Gastrocnemius medialis (tissue), 4 donors: Measurements from ENCODE around the gene SAMD5. TPM values are rescaled to one million over a fixed set of nuclear protein-coding genes. Genes with fewer than 3 reads are reported as not detected.

Experiments
- ATAC-seq, 2 donors: fragments of 150-250 bp; one replicate each; pipeline ENCODE4 v1.9.1; 2016
- DNase-seq, 2 donors: peaks; one replicate each; pipeline ENCODE4 v3.0.0-alpha.2; 2019
- H3K27ac ChIP-seq, 4 donors: fragments of 200-600 bp; sonication (generic); 1 replicate in 1 of 4; 2 replicates in 3 of 4; pipeline ENCODE4 v1.5.1; 2016 to 2018; ENCODE audit warnings: mild to moderate bottlenecking in 2 of 4, moderate library complexity in 1 of 4
- H3K27me3 ChIP-seq, 3 donors: fragments of 200-600 bp; sonication (generic) in 2 of 3; 1 replicate in 1 of 3; 2 replicates in 2 of 3; pipeline versions ENCODE4 v1.5.1 to v1.6.0; 2016 to 2019; ENCODE audit warnings: mild to moderate bottlenecking in 1 of 3, moderate library complexity in 1 of 3
- H3K36me3 ChIP-seq, 2 donors: fragments of 200-600 bp; sonication (generic) in 1 of 2; one replicate each; pipeline ENCODE4 v1.5.1; 2017 to 2018
- H3K4me1 ChIP-seq, 2 donors: fragments of 200-600 bp; sonication (generic) in 1 of 2; one replicate each; pipeline ENCODE4 v1.5.1; 2016 to 2017; ENCODE audit warnings: mild to moderate bottlenecking in 2 of 2
- H3K4me3 ChIP-seq, 4 donors: fragments of 200-600 bp; sonication (generic) in 3 of 4; 1 replicate in 1 of 4; 2 replicates in 3 of 4; pipeline ENCODE4 v1.5.1; 2016 to 2019; ENCODE audit warnings: mild to moderate bottlenecking in 2 of 4
- H3K9me3 ChIP-seq, 3 donors: fragments of 200-600 bp; sonication (generic) in 2 of 3; 1 replicate in 1 of 3; 2 replicates in 2 of 3; pipeline ENCODE4 v1.5.1; 2016 to 2019
- POLR2A ChIP-seq, 2 donors: fragments of 450-650 bp; IDR thresholded peaks; one replicate each; pipeline ENCODE4 v1.6.1; 2017; ENCODE audit warnings: antibody characterized with exemption in 2 of 2, mild to moderate bottlenecking in 2 of 2, moderate library complexity in 2 of 2
- in situ Hi-C, 4 donors: fragments of 200-750 bp; cut with MboI; loops; one replicate each; pipeline versions ENCODE4 v1.15.0 to v1.8.0; 2017; ENCODE audit warnings: low sequenced_read_pairs in 4 of 4
- intact Hi-C: fragments of 100-400 bp; cut with DNase I; formaldehyde crosslinking; loops from one replicate; pipeline ENCODE4 v1.15.1; 2023; ENCODE audit warnings: low total_unique reads
- total RNA-seq, 4 donors: library from RNA; depleted of rRNA; stranded (reverse); fragments of >200 nt; gene quantifications; one replicate each; pipeline versions ENCODE4 v1.1.0 to v1.2.3, GENCODE V29; 2016
- TF ChIP-seq, protein P1 (sequence below), 5 experiments: fragments of 450-650 bp in 3 of 5; fragments of 200-600 bp in 2 of 5; sonication (generic) in 2 of 5; IDR thresholded peaks in 4 of 5; conservative IDR thresholded peaks in 1 of 5; 1 replicate in 4 of 5; 2 replicates in 1 of 5; pipeline ENCODE4 v1.5.1; 2016 to 2019; ENCODE audit warnings: antibody characterized with exemption in 5 of 5, mild to moderate bottlenecking in 3 of 5, moderate library complexity in 3 of 5

The SAMD5 gene
- total RNA-seq, 4 donors from 2014 or later: 0.07 to 0.36 (median 0.07) TPM; not detected in 1

GRCh38 chr6:147515327-147515726, 6.8 kb downstream of the SAMD5 start:
- DNase-seq (no peak), ATAC-seq (no peak)
- no peak overlapping the region for H3K4me3 ChIP-seq
- TF ChIP-seq, protein P1, sequence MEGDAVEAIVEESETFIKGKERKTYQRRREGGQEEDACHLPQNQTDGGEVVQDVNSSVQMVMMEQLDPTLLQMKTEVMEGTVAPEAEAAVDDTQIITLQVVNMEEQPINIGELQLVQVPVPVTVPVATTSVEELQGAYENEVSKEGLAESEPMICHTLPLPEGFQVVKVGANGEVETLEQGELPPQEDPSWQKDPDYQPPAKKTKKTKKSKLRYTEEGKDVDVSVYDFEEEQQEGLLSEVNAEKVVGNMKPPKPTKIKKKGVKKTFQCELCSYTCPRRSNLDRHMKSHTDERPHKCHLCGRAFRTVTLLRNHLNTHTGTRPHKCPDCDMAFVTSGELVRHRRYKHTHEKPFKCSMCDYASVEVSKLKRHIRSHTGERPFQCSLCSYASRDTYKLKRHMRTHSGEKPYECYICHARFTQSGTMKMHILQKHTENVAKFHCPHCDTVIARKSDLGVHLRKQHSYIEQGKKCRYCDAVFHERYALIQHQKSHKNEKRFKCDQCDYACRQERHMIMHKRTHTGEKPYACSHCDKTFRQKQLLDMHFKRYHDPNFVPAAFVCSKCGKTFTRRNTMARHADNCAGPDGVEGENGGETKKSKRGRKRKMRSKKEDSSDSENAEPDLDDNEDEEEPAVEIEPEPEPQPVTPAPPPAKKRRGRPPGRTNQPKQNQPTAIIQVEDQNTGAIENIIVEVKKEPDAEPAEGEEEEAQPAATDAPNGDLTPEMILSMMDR (IDR thresholded peaks at IDR 0.05 in 4 of 5, conservative IDR thresholded peaks at IDR 0.05 in 1 of 5): no peak
- TF ChIP-seq POLR2A (IDR thresholded peaks at IDR 0.05): no peak
- no peaks in the 10 kb centered on the region for H3K4me1 ChIP-seq
- no peaks in the 10 kb centered on the region for H3K36me3 ChIP-seq
- H3K27ac ChIP-seq: no peak overlapping the region
- peaks cover 0 to under 1% (median 0%) of the 10 kb centered on the region in 3 donors for H3K27me3 ChIP-seq
- H3K9me3 ChIP-seq: no peaks in the 10 kb centered on the region
- intact Hi-C loops: no loop called here
- in situ Hi-C loops: loop anchor here in 2 of 4 donors (25.0 kb wide), 2 partner anchors 647 to 947 kb away; no protein-coding TSS in a partner anchor

DNA sequence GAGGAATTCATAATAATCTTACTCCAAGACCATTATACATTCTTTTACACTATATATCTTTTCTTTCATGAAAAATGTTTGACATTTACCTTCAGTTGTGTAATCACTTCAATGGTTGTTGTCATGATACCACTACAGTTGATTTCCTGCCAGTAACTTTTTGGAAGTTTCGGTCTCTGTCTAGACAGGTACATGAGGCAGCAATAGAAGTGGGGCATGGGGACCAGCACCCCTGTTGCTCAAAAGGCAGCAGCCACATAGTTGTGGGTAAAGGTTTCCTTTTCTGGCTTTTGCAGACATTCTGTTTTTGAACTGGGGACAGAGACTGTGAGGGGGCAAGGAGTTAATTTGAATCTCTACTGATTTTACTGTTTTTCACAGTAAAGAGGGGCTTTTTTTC, 14.1 kb downstream of the SAMD5 start:
- TF ChIP-seq, protein P1 (IDR thresholded peaks at IDR 0.05 in 4 of 5, conservative IDR thresholded peaks at IDR 0.05 in 1 of 5): no peak
- no peak for TF ChIP-seq POLR2A (IDR thresholded peaks at IDR 0.05)
- DNase-seq (no peak), ATAC-seq (no peak)
- intact Hi-C loops: no loop called here
- Histone ChIP-seq H3K9me3 (no peaks in the 10 kb centered on the region), H3K4me1 (no peaks in the 10 kb centered on the region), H3K27ac (no peak overlapping the region), H3K27me3 (no peaks in the 10 kb centered on the region), H3K36me3 (no peaks in the 10 kb centered on the region), H3K4me3 (no peak overlapping the region)
- in situ Hi-C loops: loop anchor here in 2 of 4 donors (25.0 kb wide), 2 partner anchors 640 to 940 kb away; no protein-coding TSS in a partner anchor

GRCh38 chr6:147525519-147526209, 17.2 kb downstream of the SAMD5 start:
- intact Hi-C loops (no loop called here), in situ Hi-C loops (no loop called here)
- ATAC-seq: no peak

DNA sequence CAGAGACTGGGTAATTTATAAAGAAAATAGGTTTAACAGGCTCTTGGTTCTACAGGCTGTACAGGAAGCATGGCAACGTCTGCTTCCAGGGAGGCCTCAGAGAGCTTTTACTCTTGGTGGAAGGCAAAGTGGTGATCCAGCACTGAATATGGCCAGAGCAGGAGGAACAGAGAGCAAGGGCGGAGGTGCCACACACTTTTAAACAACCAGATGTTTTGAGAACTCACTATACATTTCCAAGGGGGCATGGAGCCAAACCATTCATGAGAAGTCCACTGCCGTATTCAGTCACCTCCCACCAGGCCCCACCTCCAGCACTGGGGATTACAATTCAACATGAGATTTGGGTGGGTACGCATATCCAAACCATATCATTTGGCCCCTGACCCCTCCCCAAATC, 18.7 kb downstream of the SAMD5 start:
- no peaks in the 10 kb centered on the region for H3K27me3 ChIP-seq
- ATAC-seq: no peak

More at GRCh38 chr6:147525519-147526209, 17.2 kb downstream of the SAMD5 start:
- H3K4me1 ChIP-seq: no peaks in the 10 kb centered on the region
- H3K27me3 ChIP-seq: no peaks in the 10 kb centered on the region
- H3K4me3 ChIP-seq: no peak overlapping the region
- DNase-seq: no peak
- H3K36me3 ChIP-seq: no peaks in the 10 kb centered on the region
- H3K9me3 ChIP-seq: no peaks in the 10 kb centered on the region
- no peak for TF ChIP-seq POLR2A (IDR thresholded peaks at IDR 0.05)
- TF ChIP-seq, protein P1 (IDR thresholded peaks at IDR 0.05 in 4 of 5, conservative IDR thresholded peaks at IDR 0.05 in 1 of 5): no peak
- H3K27ac ChIP-seq: no peak overlapping the region

More for the DNA sequence above, 18.7 kb downstream of the SAMD5 start:
- H3K27ac ChIP-seq: no peak overlapping the region
- TF ChIP-seq, protein P1 (IDR thresholded peaks at IDR 0.05 in 4 of 5, conservative IDR thresholded peaks at IDR 0.05 in 1 of 5): no peak
- no peak for TF ChIP-seq POLR2A (IDR thresholded peaks at IDR 0.05)
- no peaks in the 10 kb centered on the region for H3K4me1 ChIP-seq
- H3K4me3 ChIP-seq: no peak overlapping the region
- no peaks in the 10 kb centered on the region for H3K36me3 ChIP-seq
- intact Hi-C loops: no loop called here
- in situ Hi-C loops: no loop called here
- no peaks in the 10 kb centered on the region for H3K9me3 ChIP-seq
- no peak for DNase-seq
